Common myeloid progenitor, CD34-positive (primary cell): ENCODE data around the gene ZNF607.
A peak's percentile ranks its signal among the peaks of the same experiment; 100 is the strongest.

Experiments
- CTCF ChIA-PET: fragments of 350-600 bp; sonication (Branson Sonifier 250); formaldehyde crosslinking; loops from one replicate; lab custom pipeline; 2021; ENCODE audit warnings: antibody characterized with exemption; lab: Charles Lee
- POLR2A ChIA-PET: fragments of 350-600 bp; sonication (Branson Sonifier 250); formaldehyde crosslinking; loops from one replicate; lab custom pipeline; 2021; ENCODE audit warnings: antibody characterized with exemption; lab: Charles Lee
- DNase-seq, 3 donors: peaks; one replicate each; pipeline versions ENCODE4 v3.0.0 to v3.0.0-alpha.2; 2013
- H3K27ac ChIP-seq, 2 experiments: 1 replicate in 1 of 2; 2 replicates in 1 of 2; pipeline ENCODE4 v1.7.0; 2013; ENCODE audit warnings: inconsistent platforms in 2 of 2, low read length in 2 of 2, mild to moderate bottlenecking in 2 of 2, low read depth in 1 of 2, moderate library complexity in 1 of 2; ENCODE audit not compliant: severe bottlenecking in 2 of 2, insufficient read depth in 1 of 2, poor library complexity in 1 of 2
- H3K27me3 ChIP-seq, 5 experiments: replicated peaks in 2 of 5; 1 replicate in 3 of 5; 2 replicates in 2 of 5; pipeline versions ENCODE4 v1.6.1 to v1.7.0; 2013; ENCODE audit warnings: low read length in 4 of 5, mild to moderate bottlenecking in 2 of 5, moderate library complexity in 2 of 5, inconsistent platforms in 1 of 5; ENCODE audit not compliant: insufficient read depth in 5 of 5, control insufficient read depth in 4 of 5
- H3K36me3 ChIP-seq, 4 experiments: 1 replicate in 2 of 4; 2 replicates in 2 of 4; pipeline versions ENCODE4 v1.6.1 to v1.7.0; 2013; ENCODE audit warnings: low read length in 3 of 4, control low read depth in 1 of 4, mild to moderate bottlenecking in 1 of 4; ENCODE audit not compliant: control insufficient read depth in 4 of 4, insufficient read depth in 4 of 4
- H3K4me1 ChIP-seq, 4 experiments: 1 replicate in 3 of 4; 2 replicates in 1 of 4; pipeline versions ENCODE4 v1.6.1 to v1.7.1; 2013; ENCODE audit warnings: low read length in 3 of 4, mild to moderate bottlenecking in 3 of 4, control low read depth in 1 of 4, inconsistent platforms in 1 of 4, moderate library complexity in 1 of 4; ENCODE audit not compliant: control insufficient read depth in 4 of 4, insufficient read depth in 4 of 4; ENCODE audit errors: control extremely low read depth in 1 of 4
- H3K4me3 ChIP-seq, 7 experiments: 1 replicate in 4 of 7; 2 replicates in 3 of 7; pipeline versions ENCODE4 v1.5.1 to v1.7.0; 2013; ENCODE audit warnings: mild to moderate bottlenecking in 7 of 7, low read length in 6 of 7, moderate library complexity in 6 of 7, inconsistent platforms in 2 of 7, low read depth in 2 of 7, control low read depth in 1 of 7; ENCODE audit not compliant: insufficient read depth in 4 of 7, control insufficient read depth in 1 of 7; ENCODE audit errors: extremely low read depth in 1 of 7
- H3K9me3 ChIP-seq, 5 experiments: 1 replicate in 4 of 5; 2 replicates in 1 of 5; pipeline versions ENCODE4 v1.6.1 to v1.7.1; 2013; ENCODE audit warnings: low read length in 4 of 5, mild to moderate bottlenecking in 2 of 5, inconsistent platforms in 1 of 5, low read depth in 1 of 5, moderate library complexity in 1 of 5; ENCODE audit not compliant: control insufficient read depth in 4 of 5, insufficient read depth in 2 of 5; ENCODE audit errors: control extremely low read depth in 1 of 5
- WGBS: methylation state at CpG from one replicate; pipeline ENCODE4 v1.1.5; 2013; ENCODE audit not compliant: insufficient coverage; 5-methylcytosine and 5-hydroxymethylcytosine counted together

ZNF607 gene

DNA sequence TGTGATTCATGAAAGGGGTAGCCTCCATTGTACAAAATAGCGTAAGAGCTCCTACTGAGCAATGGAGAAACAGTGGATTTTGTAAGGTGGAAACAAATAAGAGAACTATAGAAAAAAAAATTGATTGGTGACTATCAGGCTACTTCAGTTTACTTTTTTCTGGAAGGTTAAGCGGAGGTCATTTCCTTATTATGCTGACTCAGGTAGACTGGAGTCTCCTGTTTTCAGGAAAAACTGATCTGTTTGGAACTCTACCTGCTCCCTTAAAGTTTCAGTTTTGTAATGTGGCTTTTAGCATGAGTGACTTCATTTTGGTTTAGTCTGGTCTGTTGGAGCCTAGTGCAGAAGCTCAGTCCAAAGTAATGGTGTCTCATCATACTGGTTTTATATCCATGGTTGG lies 3.4 kb downstream of the ZNF607 start:
- Histone ChIP-seq H3K9me3 (peaks cover 5 to 36% (median 6%) of the 10 kb centered on the region in 5 experiments), H3K36me3 (peaks cover 7 to 37% (median 18%) of the 10 kb centered on the region in 4 experiments), H3K27me3 (no peaks in the 10 kb centered on the region), H3K4me1 (peaks cover 6 to 15% (median 10%) of the 10 kb centered on the region in 4 experiments), H3K27ac (no peak overlapping the region), H3K4me3 (no peak overlapping the region)
- 100% methylated on average over 2 of the region's 2 CpGs for WGBS
- no peak for DNase-seq
- CTCF ChIA-PET: no interaction called here
- POLR2A ChIA-PET: no interaction called here

DNA sequence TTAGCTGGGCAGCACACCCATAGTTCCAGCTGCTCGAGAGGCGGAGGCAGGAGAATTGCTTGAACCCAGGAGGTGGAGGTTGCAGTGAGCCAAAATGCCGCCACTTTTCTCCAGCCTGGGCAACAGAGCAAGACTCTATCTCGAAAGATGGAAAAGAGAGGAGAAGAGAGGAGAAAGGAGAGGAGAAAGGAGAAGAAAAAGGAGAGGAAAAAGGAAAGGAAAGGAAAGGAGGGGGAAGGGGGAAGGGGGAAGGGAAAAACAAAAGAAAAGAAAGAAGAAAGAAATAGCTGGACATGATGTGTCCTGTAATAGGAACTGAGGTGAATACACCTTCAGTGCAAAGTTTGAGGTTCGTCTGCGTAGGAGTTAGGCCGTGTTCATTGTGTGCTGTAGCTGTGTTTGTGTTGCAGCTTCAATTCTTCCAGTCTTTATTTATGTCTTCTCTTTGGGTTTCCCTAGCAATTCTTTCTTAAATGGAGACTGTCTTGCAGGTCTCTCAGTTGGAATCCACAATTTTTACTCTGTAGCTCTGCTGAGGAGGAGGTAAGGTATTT lies 13.4 kb downstream of the ZNF607 start:
- peaks cover 9 to 63% (median 33%) of the 10 kb centered on the region in 5 experiments for H3K9me3 ChIP-seq
- DNase-seq: no peak
- no peaks in the 10 kb centered on the region for H3K4me1 ChIP-seq
- no peak overlapping the region for H3K4me3 ChIP-seq
- ChIA-PET CTCF (interaction anchor here (0.7 kb wide), 1 partner anchor 777 kb away, joined by 3 read pairs; no protein-coding TSS in a partner anchor), POLR2A (no interaction called here)
- H3K27me3 ChIP-seq: no peaks in the 10 kb centered on the region
- WGBS: 100% methylated on average over 4 of the region's 7 CpGs
- no peak overlapping the region for H3K27ac ChIP-seq
- H3K36me3 ChIP-seq: peaks cover 20 to 87% (median 33%) of the 10 kb centered on the region in 4 experiments

DNA sequence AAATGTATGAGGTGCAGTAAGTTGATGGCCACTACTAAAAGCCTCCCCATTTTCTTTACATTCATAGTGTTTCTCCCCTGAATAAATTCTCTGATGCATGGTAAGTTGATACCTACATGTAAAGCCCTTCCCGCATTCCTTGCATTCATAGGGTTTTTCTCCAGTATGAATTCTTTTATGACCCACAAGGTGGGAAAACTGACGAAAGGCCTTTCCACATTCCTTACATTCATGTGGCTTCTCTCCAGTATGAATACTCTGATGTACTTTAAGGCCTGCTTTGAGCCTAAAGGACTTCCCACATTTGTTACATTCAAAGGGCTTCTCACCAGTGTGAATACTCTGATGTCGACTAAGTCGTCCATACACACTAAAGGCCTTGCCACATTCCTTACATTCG lies 20.5 kb downstream of the ZNF607 start:
- ChIA-PET POLR2A (no interaction called here), CTCF (no interaction called here)
- H3K4me1 ChIP-seq: no peaks in the 10 kb centered on the region
- no peak overlapping the region for H3K27ac ChIP-seq
- 100% methylated on average over 3 of the region's 5 CpGs for WGBS
- H3K9me3 ChIP-seq: peaks cover 15 to 52% (median 32%) of the 10 kb centered on the region in 5 experiments
- no peaks in the 10 kb centered on the region for H3K27me3 ChIP-seq
- no peak for DNase-seq
- no peak overlapping the region for H3K4me3 ChIP-seq
- H3K36me3 ChIP-seq: peaks cover 6 to 69% (median 39%) of the 10 kb centered on the region in 4 experiments

DNA sequence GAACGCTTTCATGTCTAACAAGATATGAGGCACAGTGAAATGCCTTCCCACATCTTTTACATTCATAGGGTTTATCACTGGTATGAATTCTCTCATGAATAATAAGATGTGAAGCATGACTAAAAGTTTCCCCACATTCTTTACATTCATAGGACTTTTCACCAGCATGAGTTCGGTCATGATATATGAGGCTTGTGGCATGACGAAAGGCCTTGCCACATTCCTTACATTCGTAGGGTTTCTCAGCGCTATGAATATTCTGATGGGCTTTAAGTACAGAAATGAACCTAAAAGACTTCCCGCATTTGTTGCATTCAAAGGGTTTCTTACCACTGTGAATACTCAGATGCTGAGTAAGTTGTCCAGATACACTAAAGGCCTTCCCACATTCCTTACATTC lies 21.3 kb downstream of the ZNF607 start:
- H3K27ac ChIP-seq: no peak overlapping the region
- H3K4me1 ChIP-seq: peaks cover 0 to 5% (median 0%) of the 10 kb centered on the region in 4 experiments
- POLR2A ChIA-PET: no interaction called here
- DNase-seq: no peak
- H3K27me3 ChIP-seq: no peaks in the 10 kb centered on the region
- peaks cover 6 to 62% (median 36%) of the 10 kb centered on the region in 4 experiments for H3K36me3 ChIP-seq
- no peak overlapping the region for H3K4me3 ChIP-seq
- 98% methylated on average over 5 of the region's 6 CpGs for WGBS
- CTCF ChIA-PET: no interaction called here
- peaks cover 13 to 46% (median 26%) of the 10 kb centered on the region in 5 experiments for H3K9me3 ChIP-seq

DNA sequence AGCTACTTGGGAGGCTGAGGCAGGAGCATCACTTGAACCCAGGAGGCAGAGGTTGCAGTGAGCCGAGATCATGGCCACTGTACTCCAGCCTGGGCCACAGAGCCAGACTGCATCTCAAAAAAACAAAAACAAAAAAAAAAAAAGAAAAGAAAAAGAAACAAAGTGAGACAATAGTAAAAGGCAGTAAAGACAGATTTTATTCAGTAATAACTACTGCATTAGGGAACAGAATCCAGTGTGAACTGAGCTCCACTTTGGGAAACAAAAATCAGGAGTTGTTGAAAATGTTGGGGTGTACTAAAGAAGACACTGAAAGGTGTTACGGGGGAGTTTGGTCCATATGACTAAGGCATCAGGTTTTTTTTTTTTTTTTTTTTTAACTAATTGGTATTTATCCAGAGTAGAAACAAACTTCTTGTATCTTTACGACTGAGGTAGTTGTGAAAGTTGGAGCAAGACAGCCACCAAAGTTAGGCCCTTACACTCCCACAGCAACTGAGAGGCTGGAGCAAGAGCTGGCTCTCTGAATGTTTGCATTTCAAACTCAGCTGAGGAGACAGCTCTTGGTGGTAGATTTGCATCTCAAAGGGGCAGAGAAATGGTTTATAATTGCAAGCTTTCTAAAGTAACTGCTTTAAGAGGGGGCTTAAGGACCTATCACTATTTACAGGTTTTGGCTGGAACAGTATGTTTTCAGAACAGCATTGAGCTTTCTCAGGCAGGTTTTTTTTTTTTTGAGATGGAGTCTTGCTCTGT lies 24.2 kb downstream of the ZNF607 start:
- H3K4me3 ChIP-seq: no peak overlapping the region
- H3K4me1 ChIP-seq: peaks cover 0 to 21% (median 7%) of the 10 kb centered on the region in 4 experiments
- peaks cover 6 to 40% (median 32%) of the 10 kb centered on the region in 4 experiments for H3K36me3 ChIP-seq
- no peak for DNase-seq
- no CpG with 5 or more reads among the region's 3 CpGs for WGBS
- POLR2A ChIA-PET: no interaction called here
- H3K9me3 ChIP-seq: peaks cover 7 to 37% (median 25%) of the 10 kb centered on the region in 5 experiments
- H3K27ac ChIP-seq: no peak overlapping the region
- no peaks in the 10 kb centered on the region for H3K27me3 ChIP-seq
- CTCF ChIA-PET: no interaction called here

DNA sequence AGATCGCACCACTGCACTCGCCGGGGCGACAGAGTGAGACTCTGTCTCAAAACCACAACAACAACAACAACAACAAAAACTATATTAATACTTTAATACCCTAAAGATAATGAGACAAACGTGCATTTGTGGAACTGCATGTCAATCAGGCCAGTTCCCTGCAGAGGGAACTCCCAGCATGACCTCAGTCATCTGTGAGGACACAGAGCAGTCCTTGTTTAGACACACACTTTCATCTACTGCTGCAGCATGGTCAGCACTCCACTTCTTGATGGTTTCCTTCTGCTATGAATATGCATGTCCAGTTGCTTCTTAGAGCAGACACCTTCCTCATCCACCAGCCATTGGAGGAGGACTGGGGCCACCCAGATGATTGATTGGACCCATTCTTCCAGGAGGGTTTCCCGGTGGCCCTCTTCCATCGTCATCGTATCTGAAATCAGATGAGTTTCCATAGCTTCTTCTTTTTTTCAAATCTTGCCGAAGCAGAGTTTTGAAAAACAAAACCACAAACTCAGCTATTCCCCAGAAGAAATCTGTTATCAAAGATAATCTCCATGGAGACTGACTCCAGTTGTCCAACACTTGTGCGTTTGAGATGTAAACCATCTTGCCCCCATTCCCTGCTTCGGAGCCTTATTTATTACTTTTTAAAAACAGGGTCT lies 26.5 kb downstream of the ZNF607 start:
- Histone ChIP-seq H3K4me1 (peaks cover 0 to 21% (median 7%) of the 10 kb centered on the region in 4 experiments), H3K36me3 (peaks cover 3 to 21% (median 11%) of the 10 kb centered on the region in 4 experiments), H3K27ac (peak overlapping the region in 1 of 2 experiments; percentile 43), H3K27me3 (no peaks in the 10 kb centered on the region), H3K9me3 (peaks cover 3 to 20% (median 12%) of the 10 kb centered on the region in 5 experiments), H3K4me3 (peak overlapping the region in 1 of 7 experiments; percentile 17)
- 18% methylated on average over 7 of the region's 11 CpGs for WGBS
- ChIA-PET POLR2A (interaction anchor here (0.6 to 1.1 kb wide), 2 partner anchors 38 to 98 kb away, joined by 3 read pairs; partner anchors contain the start of genes ZFP30, ZNF540 and ZNF571), CTCF (interaction anchor here (0.6 kb wide), 1 partner anchor 91 kb away, joined by 3 read pairs; no protein-coding TSS in a partner anchor)
- DNase-seq: peak; percentile 75 to 95 (median 87)
